T-helper 1 cell treated with Interleukin-12 subunit alpha and Interleukin-12 subunit beta and Interleukin-4 antibody, amounts not matched to agents 30 ng/mL and 1 ng/mL, for 36 hours (primary cell): ENCODE data around the gene LRCH1. TPM values are rescaled to one million over a fixed set of nuclear protein-coding genes. Genes with fewer than 3 reads are reported as not detected.

Experiments
- intact Hi-C: fragments of 100-400 bp; cut with micrococcal nuclease; formaldehyde crosslinking; loops from one replicate; pipeline ENCODE4 v1.15.1; 2024
- total RNA-seq: library from RNA; stranded (reverse); gene quantifications from 2 replicates; pipeline ENCODE4 v1.2.3, GENCODE V29; 2022

Gene LRCH1
- total RNA-seq, 1 donor from 2014 or later: 23.7 TPM

GRCh38 chr13:46685006-46685730 is 132.2 kb downstream of the LRCH1 start:
- intact Hi-C loops: no loop called here

DNA sequence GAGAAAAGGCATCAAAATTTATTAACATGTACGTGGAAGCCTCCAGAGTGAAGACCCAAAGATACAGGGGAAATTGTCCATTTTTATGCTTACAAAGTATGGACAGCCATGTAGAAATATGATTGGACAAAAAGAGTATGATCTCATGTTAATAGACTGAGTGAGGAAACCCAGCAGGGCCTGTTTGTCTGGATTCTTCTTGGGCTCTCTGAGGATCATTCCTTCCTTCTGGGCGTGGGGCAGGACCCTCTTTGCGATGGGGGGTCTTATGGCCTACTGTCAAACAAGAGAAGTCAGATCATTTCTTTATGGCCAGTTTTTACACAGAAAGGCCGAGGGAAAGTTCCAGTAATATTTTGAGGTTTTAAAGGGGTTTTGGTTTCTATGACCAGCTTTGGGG is 133.2 kb downstream of the LRCH1 start:
- intact Hi-C loops: no loop called here

- intact Hi-C loops: no loop called here
Measured at GRCh38 chr13:46687810-46688209, 134.8 kb downstream of the LRCH1 start.

- intact Hi-C loops: no loop called here
Measured at GRCh38 chr13:46688306-46688705, 135.3 kb downstream of the LRCH1 start.

DNA sequence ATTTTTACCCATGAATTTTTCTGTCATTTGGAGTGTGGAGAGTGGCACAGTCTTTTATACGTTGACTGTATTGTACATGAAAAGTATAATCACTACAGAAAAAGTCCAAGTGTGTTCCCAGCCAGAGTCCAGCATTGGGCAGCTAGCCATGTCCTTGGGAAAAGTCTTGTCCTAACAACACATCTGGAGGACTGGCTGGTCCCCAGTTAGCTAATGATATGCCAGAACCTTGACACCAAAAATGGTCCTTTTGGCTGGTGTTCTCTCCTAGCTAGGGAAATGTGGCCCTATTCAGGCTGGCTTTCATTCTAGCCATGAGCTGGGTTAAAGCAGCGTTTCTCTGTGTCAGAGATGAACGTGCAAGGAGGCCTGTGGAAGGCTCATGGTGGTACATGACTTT is 145.0 kb downstream of the LRCH1 start:
- intact Hi-C loops: no loop called here

- intact Hi-C loops: no loop called here
Measured at GRCh38 chr13:46698910-46699460, 146.0 kb downstream of the LRCH1 start.

DNA sequence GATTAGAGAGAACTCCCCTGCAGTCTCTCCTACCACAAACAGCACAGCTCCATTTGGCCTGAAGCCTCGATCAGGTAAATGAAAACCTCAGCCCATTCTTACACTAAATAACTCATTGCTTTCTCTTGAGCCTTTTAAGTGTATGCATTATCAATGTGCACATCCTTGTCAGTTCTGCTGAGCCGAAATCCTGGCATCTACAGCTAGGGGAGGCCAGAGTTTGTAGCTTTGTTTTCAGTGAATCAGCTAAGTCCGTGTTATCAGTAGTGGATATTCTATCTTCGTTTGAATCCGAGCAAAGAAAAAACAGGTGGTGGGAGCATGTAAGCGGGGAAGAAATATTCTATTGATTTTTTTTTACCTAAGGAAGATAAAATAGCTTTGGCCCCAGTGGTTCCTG is 159.6 kb downstream of the LRCH1 start:
- intact Hi-C loops: no loop called here

GRCh38 chr13:46715363-46715762 is 162.4 kb downstream of the LRCH1 start:
- intact Hi-C loops: no loop called here

DNA sequence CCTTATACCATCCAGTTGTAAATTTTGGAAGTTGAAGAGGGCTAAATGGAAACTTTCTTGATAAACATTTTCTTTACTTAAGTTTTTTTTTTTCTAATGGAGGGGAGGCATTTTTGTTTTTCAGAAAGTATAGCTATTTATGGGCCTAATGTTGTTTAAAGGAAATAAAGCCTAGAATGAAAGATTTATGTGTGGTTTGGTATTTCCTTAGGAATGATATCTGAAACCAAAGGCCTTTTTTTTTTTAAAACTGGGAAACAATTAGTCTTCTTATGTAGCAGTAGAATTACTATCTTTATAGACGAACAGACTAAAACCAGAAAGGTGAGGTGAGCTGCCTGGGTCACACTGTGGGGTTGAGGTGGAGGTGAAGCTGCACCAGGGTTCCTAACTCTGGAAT is 163.9 kb downstream of the LRCH1 start:
- intact Hi-C loops: no loop called here

DNA sequence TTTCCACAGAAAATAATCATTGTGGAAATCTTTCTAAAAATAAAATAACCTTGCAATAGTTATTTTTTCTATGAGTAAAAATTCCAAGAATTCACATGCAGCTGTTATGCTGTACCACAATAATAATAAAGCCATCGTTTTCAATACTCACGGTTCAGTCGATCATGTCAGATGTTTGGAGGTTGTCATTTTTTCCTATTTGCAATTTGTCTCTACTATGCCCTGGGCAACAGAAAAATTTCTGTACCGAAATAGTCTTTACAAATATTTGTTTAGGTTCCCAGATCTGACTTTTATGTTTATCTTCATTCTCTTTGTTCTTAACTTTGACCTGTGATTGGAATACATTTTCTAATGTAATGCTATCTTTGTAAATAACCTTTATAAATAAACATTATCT is 164.3 kb downstream of the LRCH1 start:
- intact Hi-C loops: no loop called here

DNA sequence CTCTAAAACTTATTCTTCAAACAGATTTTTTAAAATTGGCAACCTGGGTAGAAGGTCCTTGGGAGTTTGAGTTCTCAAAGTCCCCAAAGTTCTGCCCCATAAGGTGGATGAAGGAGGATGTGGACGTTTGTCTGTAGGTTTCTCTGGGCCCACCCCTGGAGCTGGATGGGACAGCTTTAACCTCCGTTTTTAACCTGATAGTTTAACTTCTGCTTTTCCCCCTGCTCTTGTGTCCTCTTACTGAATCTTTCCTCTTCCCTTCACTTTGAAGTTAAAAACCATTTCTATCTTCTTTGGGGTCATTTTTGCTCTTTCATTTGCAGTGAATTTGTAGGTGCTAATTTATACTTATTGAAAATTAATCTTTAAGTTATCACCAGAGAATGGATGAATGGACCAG is 164.9 kb downstream of the LRCH1 start:
- intact Hi-C loops: no loop called here

GRCh38 chr13:46720189-46720588 is 167.2 kb downstream of the LRCH1 start:
- intact Hi-C loops: loop anchor here (2.0 to 10.0 kb wide), 2 partner anchors 39 to 395 kb away; no protein-coding TSS in a partner anchor

DNA sequence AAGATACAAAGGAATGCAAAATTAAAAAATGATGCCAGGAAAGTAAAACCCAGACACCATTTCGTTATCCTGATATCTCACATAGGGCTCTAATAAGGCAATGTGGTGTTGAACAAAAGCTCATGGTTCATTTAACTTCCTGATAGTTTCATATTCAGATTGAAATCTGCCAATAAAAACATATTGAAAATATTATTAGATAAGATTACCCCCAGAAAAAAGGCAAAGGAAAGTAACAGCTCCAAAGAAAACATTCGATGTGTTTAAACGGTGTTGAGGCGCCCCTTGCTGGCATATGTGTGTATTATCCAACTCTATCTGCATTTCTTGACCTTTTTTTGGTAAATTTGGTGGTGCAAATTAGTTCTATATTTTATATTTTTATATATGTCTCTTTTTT is 168.1 kb downstream of the LRCH1 start:
- intact Hi-C loops: loop anchor here (1.0 to 10.0 kb wide), 4 partner anchors 40 to 396 kb away; no protein-coding TSS in a partner anchor

- intact Hi-C loops: loop anchor here (10.0 kb wide), 1 partner anchor 402 kb away; no protein-coding TSS in a partner anchor
Measured at GRCh38 chr13:46726347-46726746, 173.4 kb downstream of the LRCH1 start.

GRCh38 chr13:46728777-46729176 is 175.8 kb downstream of the LRCH1 start:
- intact Hi-C loops: loop anchor here (10.0 kb wide), 1 partner anchor 404 kb away; no protein-coding TSS in a partner anchor

GRCh38 chr13:46731535-46731934 is 178.6 kb downstream of the LRCH1 start:
- intact Hi-C loops: no loop called here

DNA sequence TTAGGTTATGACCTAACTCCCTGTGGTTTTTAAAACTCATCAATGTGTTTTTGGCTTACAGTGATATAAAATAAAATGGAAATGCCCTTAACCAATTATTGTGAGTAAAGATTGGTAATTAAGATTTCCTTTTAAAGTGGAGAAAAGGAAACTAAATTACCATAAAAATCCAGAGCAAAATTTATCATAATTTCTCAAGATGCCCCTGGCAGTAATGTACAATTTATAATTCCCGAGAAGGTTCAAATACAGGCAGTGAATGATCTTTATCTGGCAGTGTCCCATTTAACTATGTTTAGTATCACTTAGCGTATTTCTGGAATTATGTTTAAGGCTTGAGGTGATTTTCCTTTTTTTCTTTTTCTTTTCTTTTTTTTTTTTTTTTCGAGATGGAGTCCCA is 182.5 kb downstream of the LRCH1 start:
- intact Hi-C loops: no loop called here

DNA sequence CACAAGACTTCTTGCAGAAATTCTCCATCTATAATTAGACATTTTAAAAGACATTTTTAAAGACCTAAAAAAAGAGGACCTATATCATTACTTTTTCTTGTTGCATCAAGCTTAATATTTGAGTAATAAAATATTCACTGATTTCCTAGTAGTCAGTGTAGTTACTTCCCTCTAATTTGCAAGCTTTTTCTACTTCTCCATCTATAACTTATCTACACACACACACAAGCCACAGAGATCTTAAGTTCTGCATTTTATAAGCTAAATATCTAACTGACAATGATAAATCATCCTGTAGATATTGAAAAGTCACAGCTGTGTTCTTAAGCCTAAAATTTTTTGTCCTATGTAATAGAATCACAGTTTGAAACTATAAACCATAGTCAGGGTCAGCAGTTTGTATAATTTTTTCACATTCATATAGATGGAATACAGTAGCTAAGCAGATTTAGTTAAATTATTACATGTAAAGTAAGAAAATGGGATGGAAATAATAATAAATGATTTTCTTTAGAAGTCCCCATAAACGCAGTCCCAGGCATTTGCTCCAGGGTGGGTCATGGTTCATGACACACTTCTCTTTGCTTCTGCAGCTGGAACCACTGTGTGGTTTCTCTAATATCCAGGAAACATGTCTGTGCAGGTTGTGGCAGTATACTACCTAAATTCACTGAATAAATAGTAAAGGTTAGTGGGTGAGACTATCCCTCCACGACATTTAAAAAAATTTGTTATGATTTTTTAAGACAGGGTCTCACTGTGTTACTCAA is 183.8 kb downstream of the LRCH1 start:
- intact Hi-C loops: no loop called here

DNA sequence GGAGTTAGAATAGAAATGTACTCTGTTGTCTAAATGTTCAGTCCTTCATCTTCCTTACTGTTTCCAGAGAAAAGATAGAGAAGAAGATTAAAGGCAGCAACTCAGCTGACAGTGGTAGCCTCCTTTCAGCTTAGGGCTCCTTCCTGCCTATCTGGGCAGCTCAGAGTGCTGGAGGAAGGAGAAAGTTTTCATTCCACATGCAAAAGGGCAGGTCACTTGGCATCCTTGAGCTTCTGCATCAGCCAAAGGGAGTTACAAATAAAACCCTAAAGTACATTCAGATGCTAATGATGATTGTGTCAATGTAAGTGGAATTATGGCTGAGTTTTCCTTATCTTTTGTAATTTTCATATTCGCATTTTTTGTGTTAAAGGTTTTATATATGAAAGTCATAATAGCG is 185.1 kb downstream of the LRCH1 start:
- intact Hi-C loops: no loop called here

DNA sequence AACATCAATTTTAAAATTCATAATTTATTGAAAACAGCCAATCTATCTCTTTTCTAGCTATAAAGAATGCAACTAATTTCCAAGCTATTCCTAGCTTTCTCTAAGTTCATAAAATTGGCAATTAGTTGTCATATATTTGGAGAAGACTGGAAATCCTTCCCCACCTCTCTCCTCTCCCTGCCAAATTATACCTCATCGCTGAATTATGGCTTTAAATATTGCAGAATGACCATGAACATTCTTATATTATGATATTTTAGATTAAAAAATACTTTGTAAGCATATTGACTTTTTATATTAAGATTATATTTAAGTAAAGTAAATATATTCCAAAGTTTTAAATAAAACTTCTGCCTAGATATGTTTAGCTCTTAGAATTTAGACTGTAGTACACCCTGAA is 185.8 kb downstream of the LRCH1 start:
- intact Hi-C loops: no loop called here

GRCh38 chr13:46739447-46740098 is 186.6 kb downstream of the LRCH1 start:
- intact Hi-C loops: no loop called here

DNA sequence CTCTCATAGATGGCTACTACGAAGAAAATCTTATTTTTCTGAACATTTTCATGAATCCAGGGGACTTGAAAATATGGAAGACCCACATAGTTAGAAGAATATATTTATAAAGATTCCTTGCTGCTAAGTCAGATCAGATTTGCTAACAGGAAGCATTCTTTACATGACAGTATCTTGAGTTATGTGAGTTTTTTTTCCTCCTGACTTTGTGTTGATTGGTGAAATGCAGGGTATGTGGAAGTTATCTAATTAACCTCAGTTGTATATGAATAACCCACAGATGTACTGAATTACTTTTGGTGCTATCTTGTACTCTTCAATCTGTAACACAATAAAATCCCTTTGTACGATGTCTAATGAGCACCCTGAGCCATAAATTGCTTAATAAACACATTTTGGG is 190.2 kb downstream of the LRCH1 start:
- intact Hi-C loops: no loop called here
